GM19468 (cell line): ENCODE data around the gene SST.

Experiments used
- ATAC-seq: cut with Tn5 transposase; IDR thresholded peaks from one replicate; pipeline ENCODE4 v1.9.1; 2021; ENCODE audit warnings: mild to moderate bottlenecking, moderate library complexity, moderate number of reproducible peaks; ENCODE audit not compliant: unreplicated experiment; ENCODE audit errors: extremely low read depth

The SST gene

DNA sequence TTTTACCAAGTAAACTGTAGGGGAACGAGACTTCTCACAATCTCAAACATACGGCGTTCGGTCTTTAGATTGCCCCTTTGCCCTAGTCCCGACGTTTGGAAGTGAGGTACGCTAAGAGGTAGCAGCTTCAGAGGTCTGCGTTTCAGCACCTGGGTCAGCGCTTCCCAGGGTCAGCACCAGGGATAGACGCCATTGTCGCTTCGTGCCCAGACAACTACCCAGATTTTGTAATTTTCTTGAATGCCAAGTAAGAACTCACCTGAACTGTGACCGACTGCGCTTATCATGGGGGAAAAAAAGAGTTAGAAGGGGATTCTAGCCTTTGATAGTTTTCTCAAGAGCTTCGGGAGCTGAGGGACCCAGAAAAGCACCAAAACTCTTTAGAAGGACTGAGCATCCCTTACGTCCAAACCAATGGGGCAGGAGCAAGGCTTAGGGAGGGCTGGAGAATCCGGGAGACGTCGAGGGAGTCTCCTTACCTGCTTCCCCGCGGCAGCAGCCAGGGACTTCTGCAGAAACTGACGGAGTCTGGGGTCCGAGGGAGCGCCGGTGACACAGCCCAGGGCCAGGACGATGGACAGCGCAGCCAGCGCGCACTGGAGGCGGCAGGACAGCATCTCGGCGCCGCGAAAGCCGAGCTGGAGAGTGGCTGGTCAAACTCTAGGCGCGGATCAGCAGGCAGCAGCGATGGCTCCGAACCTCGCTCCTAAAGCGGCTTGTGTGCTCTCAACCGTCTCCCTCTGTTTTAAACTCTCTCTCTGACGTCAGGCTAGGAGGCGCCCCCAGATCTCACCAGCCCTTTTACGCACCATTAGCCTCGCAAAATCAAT lies at the start of gene SST:
TSS of gene SST (minus strand) at position 720 of the 830 bp plus-strand sequence. CDS start at position 617, 103 bp downstream.
- ATAC-seq = no peak

DNA sequence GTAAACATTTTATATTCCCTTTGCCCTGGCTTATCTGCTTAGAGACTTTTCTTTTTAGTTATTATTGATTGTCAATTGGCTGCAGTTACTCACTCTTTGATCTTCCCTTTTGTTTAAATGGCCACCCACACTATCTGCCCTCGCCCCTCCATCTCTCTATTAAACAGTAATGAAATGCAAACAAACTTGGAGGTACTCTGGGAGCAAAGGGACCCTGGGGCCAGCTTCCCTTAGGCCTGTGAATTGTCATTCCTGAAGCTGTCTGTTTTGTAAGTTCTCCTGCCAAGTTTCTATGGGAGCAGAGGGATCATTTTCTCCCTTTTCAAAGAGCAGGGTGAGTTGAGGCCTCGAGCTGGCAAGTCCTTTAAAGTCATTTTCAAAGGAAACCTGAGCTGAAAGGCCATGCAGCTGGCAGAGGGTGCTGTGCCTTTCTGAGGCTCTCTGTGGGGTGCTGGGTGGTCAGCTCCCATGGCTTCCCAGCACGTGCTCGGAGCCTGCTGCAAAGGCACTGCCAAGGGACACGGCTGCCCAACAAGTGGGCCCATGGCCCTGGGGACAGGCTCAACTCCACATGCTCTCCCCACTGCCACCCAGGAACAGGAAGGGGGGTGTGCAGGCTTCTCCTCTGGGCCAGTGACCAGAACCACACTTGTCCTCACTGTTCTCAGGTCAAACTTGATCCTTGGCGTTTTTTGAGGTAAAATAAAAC lies 49.6 kb upstream of the SST start:
- no peak for ATAC-seq

GRCh38 chr3:187718802-187719201 lies 48.6 kb upstream of the SST start:
- ATAC-seq = no peak

GRCh38 chr3:187717572-187717971 lies 47.4 kb upstream of the SST start:
- ATAC-seq = no peak

- peak; percentile 78 for ATAC-seq
Observed at GRCh38 chr3:187714404-187714979, 44.3 kb upstream of the SST start.

GRCh38 chr3:187713504-187713903 lies 43.3 kb upstream of the SST start:
- peak; percentile 44 for ATAC-seq

GRCh38 chr3:187709155-187709554 lies 39.0 kb upstream of the SST start:
- no peak for ATAC-seq

GRCh38 chr3:187708696-187709095 lies 38.5 kb upstream of the SST start:
- no peak for ATAC-seq

- no peak for ATAC-seq
Observed at GRCh38 chr3:187706971-187707370, 36.8 kb upstream of the SST start.

- ATAC-seq = no peak
Observed at GRCh38 chr3:187705164-187705563, 35.0 kb upstream of the SST start.

DNA sequence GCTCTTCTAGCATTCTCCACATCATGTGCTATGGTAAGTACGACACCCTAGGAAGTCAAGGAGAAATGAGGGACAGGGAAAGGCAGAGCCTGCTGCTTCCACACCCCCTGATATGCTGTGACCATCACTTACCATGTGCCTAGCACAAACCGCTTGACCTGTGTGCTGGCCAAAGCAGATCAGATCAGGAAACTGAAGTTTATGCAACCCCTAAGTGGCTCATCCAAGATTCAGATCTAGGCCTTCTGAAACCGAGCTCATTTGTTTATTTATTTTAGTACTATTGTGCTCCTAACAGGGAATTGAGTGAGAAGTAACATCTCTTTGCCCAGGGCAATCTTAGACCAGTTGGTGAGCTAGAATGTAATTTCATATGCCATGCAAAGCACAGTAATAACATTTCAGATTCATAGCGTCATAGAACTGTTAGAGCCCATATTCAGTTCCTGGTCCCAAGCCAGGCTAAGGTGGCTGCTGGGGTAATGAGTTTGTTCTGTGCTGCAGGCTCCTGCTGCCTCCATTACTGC lies 32.4 kb upstream of the SST start, which contains the start of gene RTP2:
TSS of gene RTP2 (minus strand) at position 51 of the 527 bp plus-strand sequence. CDS start 429 bp downstream, outside the sequence.
- no peak for ATAC-seq

- no peak for ATAC-seq
Observed at GRCh38 chr3:187700249-187700648, 30.1 kb upstream of the SST start.

DNA sequence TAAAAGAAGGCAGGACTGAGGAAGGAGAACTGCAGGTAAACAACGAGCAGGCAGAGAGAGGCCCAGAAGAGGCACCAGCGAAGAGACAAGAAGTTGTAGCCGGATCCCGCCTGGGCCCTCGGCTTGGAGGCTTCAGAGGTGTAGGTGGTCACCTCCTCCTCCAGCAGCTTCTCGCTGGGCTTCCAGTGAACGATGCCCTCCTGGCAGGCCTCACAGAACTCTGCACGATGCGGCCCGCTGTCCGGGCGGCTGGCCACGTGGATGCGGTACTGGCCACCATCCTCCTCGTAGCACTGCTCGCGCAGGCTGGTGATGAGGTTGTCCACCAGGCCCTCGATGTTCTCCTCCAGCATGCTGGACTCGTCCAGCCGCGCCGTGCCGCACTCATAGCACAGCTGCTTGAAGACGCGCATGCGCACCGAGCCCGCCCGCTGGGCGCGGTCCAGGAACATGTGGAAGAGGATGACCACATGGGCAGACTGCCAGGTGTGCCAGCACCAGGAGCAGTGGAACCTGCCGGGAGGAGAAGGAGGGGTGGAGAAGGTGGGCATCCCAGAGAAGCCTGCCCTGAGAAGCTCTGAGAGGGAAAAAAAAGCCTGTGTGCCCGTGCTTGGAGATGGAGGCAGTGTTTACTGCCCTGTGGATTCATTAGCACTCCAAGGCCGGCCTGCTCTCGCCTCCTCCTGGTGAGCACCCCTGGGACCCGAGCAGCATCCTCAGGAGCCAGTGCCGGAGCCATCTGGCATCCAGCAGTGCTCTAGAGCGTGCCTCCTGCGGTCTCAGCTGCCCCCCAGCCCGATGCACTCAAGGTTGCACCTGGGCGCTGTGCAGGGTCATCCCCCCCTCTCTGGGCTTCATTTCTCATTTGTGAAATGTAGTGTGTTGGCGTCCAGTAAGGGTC lies 28.6 kb upstream of the SST start:
- no peak for ATAC-seq

GRCh38 chr3:187696021-187696420 lies 25.8 kb upstream of the SST start:
- no peak for ATAC-seq

DNA sequence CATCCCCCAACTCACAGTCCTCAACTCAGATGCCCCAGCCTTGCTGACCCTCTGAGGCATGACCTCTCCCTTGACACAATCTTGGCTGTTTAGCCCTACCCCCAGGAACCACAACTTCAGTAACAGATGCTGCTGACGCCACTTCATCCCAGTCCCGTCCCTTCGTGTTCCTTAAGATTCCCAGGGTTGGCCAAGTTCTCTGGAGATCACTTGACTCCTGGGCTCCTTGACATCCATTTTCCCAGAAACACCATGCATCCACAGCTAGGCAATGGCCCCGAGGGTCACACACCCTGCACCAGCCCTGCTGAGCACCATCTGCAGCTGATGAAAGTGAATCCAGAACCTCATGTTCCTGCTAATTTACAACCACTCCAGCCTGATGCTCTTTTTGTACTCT lies 25.3 kb upstream of the SST start:
- ATAC-seq = no peak

DNA sequence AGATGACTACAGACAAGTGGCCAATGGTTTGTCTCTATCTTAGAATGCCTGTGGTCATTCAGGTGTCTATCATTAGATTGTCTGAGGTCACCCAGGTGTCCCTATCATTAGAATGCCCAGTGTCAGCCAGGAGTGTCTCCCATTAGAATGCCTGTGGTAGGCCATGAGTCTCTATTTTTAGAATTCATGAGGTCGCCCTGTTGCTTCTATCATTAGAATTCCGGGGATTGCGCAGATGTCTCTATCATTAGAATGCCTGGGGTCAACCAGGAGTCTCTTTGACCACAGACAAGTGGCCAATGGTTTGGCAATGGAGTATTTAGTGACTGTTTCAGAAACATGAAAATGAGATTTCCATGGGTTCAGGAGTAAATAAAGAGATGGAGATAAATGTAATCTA lies 24.6 kb upstream of the SST start:
- no peak for ATAC-seq

GRCh38 chr3:187693431-187693830 lies 23.2 kb upstream of the SST start:
- ATAC-seq = no peak

GRCh38 chr3:187689984-187690383 lies 19.8 kb upstream of the SST start:
- ATAC-seq = no peak

DNA sequence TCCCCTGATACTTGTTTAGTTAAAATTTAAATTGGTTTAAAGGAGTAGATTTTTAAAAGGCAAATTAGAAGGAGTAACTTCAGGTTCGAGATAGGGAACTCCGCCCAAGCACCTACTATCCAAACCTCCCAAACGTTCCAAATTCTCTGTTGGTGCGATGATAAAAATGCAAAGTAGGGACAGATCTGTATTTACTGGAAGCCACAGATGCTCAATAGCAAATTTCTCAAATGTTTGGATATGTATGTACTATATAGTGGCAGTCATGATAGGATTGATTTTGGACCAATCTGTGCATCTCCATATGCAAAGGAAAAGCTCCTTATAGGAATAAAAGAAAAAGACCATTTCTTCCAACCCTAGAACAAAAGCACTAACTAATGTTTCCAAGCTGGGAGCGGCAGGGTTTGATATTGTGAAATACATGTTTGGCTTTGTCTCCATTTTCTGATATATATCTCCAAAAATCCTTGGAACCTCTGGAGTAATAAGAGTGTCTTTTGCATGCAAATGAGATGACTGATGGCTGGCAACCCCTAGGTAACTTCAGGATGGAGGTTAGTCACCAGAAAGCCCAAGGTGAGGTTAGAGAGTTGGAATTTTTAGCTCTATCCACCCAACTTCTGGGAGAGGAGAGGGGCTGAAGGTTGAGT lies 16.6 kb upstream of the SST start:
- ATAC-seq = no peak
